HEK293T (cell line): ENCODE results near the gene STK24.

ENCODE experiments used
- BHLHE40 ChIP-seq: fragments of 450-650 bp; IDR thresholded peaks from 2 replicates; pipeline ENCODE4 v1.6.1; 2016; ENCODE audit warnings: mild to moderate bottlenecking, moderate library complexity, borderline replicate concordance
- ELF4 ChIP-seq: fragments of 450-650 bp; IDR thresholded peaks from 2 replicates; pipeline ENCODE4 v1.6.1; 2017; ENCODE audit warnings: antibody characterized with exemption
- FOXA1 ChIP-seq: fragments of 450-650 bp; IDR thresholded peaks from 2 replicates; pipeline ENCODE4 v1.6.1; 2016; ENCODE audit warnings: mild to moderate bottlenecking
- FOXK2 ChIP-seq: fragments of 450-650 bp; IDR thresholded peaks from 2 replicates; pipeline ENCODE4 v1.6.1; 2016; ENCODE audit warnings: mild to moderate bottlenecking
- FOXM1 ChIP-seq: fragments of 450-650 bp; IDR thresholded peaks from 2 replicates; pipeline ENCODE4 v1.6.1; 2017; ENCODE audit warnings: mild to moderate bottlenecking, borderline replicate concordance
- HDGF ChIP-seq: fragments of 450-650 bp; IDR thresholded peaks from 2 replicates; pipeline ENCODE4 v1.6.1; 2017; ENCODE audit warnings: antibody characterized with exemption, borderline replicate concordance
- LEF1 ChIP-seq: fragments of 450-650 bp; IDR thresholded peaks from 2 replicates; pipeline ENCODE4 v1.6.1; 2017; ENCODE audit warnings: mild to moderate bottlenecking, borderline replicate concordance
- NFRKB ChIP-seq: fragments of 450-650 bp; IDR thresholded peaks from 2 replicates; pipeline ENCODE4 v1.6.1; 2016; ENCODE audit warnings: mild to moderate bottlenecking, moderate library complexity
- SP1 ChIP-seq: fragments of 450-650 bp; IDR thresholded peaks from 2 replicates; pipeline ENCODE4 v1.6.1; 2017
- SUZ12 ChIP-seq: fragments of 450-650 bp; IDR thresholded peaks from 2 replicates; pipeline ENCODE4 v1.6.1; 2016; ENCODE audit warnings: mild to moderate bottlenecking
- TARDBP ChIP-seq: fragments of 450-650 bp; IDR thresholded peaks from 2 replicates; pipeline ENCODE4 v1.6.1; 2016
- ZNF384 ChIP-seq: fragments of 450-650 bp; IDR thresholded peaks from 2 replicates; pipeline ENCODE4 v1.6.1; 2016

DNA sequence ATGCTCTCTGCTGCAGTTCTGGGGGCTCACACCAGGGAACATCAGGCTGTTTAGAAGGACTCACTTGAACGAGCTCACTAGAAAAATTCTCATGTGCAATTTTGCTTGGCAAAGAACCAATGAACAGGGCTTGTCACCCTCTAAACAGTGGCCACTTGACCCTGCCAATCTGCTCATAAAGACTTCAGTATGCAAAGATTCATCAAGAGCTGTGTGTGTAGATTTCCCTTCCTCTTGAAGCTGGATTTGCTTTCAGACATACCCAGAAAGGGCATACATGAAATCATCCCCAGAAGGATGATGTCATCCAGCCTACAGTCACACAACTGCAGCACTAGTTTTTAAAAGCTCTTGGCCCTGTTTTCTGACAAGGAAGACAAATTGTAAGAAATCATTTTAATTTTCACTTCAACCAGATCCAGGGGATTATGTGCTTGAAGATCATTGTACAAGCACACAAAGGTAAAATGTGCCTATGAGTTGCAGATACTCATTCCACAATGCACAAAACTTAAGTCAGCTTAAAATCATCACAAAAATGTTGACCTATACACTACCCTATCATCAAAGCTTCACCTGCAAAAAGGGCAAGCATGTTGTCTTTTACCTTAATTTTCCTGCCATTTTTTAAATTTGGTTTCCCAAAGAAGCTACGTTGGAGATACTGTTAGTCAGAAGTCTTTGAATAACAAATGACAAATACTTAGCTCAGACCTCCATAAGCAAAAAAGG is 5.2 kb upstream of the STK24 start:
- TF ChIP-seq ZNF384 (no peak), FOXA1 (no peak), ELF4 (no peak), SP1 (no peak), TARDBP (no peak), BHLHE40 (no peak), SUZ12 (no peak), HDGF (no peak), FOXM1 (no peak), FOXK2 (no peak), LEF1 (no peak), NFRKB (no peak)
